Measurements from ENCODE around the gene STX2.
"Not testable (repeated sequence)": the region's sequence is repeated elsewhere in the genome, so short reads cannot be mapped to it uniquely, and the experiment has no call there.

DNA sequence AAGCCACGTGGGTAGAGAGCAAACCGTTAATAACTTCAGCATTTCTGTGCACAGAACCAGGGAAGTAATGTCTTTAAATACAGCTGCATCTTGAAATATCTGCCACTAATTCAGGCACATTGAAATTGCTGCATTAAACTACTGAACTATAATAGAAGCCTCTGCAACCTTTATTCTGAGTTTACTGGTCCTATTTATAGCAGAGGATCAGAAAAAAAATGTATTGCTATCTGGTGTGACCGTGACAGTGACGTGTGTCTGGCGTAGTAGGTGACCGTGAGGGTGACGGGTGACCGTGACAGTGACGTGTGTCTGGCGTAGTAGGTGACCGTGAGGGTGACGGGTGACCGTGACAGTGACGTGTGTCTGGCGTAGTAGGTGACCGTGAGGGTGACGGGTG, 48.1 kb upstream of the STX2 start:
- TF ChIP-seq EP300 (IDR thresholded peaks at IDR 0.05; ENCODE audit: low read depth); POLR2A (IDR thresholded peaks at IDR 0.05); POLR2AphosphoS5 (IDR thresholded peaks at IDR 0.05): not testable (repeated sequence)
- TF ChIP-seq, protein P1, sequence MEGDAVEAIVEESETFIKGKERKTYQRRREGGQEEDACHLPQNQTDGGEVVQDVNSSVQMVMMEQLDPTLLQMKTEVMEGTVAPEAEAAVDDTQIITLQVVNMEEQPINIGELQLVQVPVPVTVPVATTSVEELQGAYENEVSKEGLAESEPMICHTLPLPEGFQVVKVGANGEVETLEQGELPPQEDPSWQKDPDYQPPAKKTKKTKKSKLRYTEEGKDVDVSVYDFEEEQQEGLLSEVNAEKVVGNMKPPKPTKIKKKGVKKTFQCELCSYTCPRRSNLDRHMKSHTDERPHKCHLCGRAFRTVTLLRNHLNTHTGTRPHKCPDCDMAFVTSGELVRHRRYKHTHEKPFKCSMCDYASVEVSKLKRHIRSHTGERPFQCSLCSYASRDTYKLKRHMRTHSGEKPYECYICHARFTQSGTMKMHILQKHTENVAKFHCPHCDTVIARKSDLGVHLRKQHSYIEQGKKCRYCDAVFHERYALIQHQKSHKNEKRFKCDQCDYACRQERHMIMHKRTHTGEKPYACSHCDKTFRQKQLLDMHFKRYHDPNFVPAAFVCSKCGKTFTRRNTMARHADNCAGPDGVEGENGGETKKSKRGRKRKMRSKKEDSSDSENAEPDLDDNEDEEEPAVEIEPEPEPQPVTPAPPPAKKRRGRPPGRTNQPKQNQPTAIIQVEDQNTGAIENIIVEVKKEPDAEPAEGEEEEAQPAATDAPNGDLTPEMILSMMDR (IDR thresholded peaks at IDR 0.05) = not testable (repeated sequence)
